IMR-90 (cell line): ENCODE data around the gene ASAP2. TPM values are rescaled to one million over a fixed set of nuclear protein-coding genes. Genes with fewer than 3 reads are reported as not detected.

Experiments
- ATAC-seq: fragments of 200-7000 bp; cut with Tn5 transposase; 2 replicates; pipeline ENCODE4 v1.9.1; 2020; ENCODE audit warnings: low read depth, mild to moderate bottlenecking, moderate library complexity
- BruUV-seq: library from RNA; stranded (reverse); fragments of 400-500 nt; replicated peaks from 2 replicates; lab custom pipeline; 2021; lab: Mats Ljungman, UMichigan
- CTCF ChIA-PET: fragments of 300-600 bp; formaldehyde crosslinking; extraction: SDS; loops from one replicate; lab custom pipeline; 2021; ENCODE audit warnings: antibody characterized with exemption; lab: Yijun Ruan, JAX
- POLR2A ChIA-PET: fragments of 300-600 bp; sonication (Branson Sonifier 250); formaldehyde crosslinking; loops from one replicate; lab custom pipeline; 2022; ENCODE audit warnings: antibody characterized with exemption; ENCODE audit not compliant: unreplicated experiment; lab: Charles Lee
- DNase-seq: peaks from one replicate; pipeline ENCODE4 v3.0.0; 2013
- H2AFZ ChIP-seq: replicated peaks from 2 replicates; pipeline ENCODE3; 2013; ENCODE audit warnings: low read length, mild to moderate bottlenecking; ENCODE audit not compliant: poor library complexity
- H2AK5ac ChIP-seq: 2 replicates; pipeline ENCODE4 v1.6.1; 2013; ENCODE audit warnings: low read depth, low read length, inconsistent platforms
- H2AK9ac ChIP-seq: replicated peaks from 2 replicates; pipeline ENCODE3; 2013; ENCODE audit warnings: mild to moderate bottlenecking, low read depth, low read length, moderate library complexity; ENCODE audit not compliant: poor library complexity
- H2BK120ac ChIP-seq: 2 replicates; pipeline ENCODE4 v1.6.1; 2013; ENCODE audit warnings: low read depth, low read length, inconsistent platforms
- H2BK15ac ChIP-seq: 3 replicates; pipeline ENCODE4 v1.6.1; 2013; ENCODE audit warnings: low read depth, low read length, inconsistent platforms
- H2BK20ac ChIP-seq: 2 replicates; pipeline ENCODE4 v1.6.1; 2013; ENCODE audit warnings: low read depth, mild to moderate bottlenecking, inconsistent platforms, low read length, moderate library complexity
- H2BK5ac ChIP-seq: 2 replicates; pipeline ENCODE4 v1.6.1; 2013; ENCODE audit warnings: mild to moderate bottlenecking, low read depth, low read length, inconsistent platforms; ENCODE audit not compliant: poor library complexity, severe bottlenecking
- H3K14ac ChIP-seq: replicated peaks from 2 replicates; pipeline ENCODE4 v1.6.1; 2013; ENCODE audit warnings: low read depth, low read length, inconsistent platforms
- H3K18ac ChIP-seq: 2 replicates; pipeline ENCODE4 v1.6.1; 2013; ENCODE audit warnings: low read depth, low read length, control low read depth
- H3K23ac ChIP-seq: 2 replicates; pipeline ENCODE4 v1.6.1; 2013; ENCODE audit warnings: low read depth, low read length, inconsistent platforms
- H3K27ac ChIP-seq: 2 replicates; pipeline ENCODE4 v1.5.1; 2013; ENCODE audit warnings: mild to moderate bottlenecking, control low read depth, low read length; ENCODE audit not compliant: insufficient read depth
- H3K27me3 ChIP-seq: 2 replicates; pipeline ENCODE4 v1.6.1; 2013; ENCODE audit warnings: low read length; ENCODE audit not compliant: control insufficient read depth, insufficient read depth
- H3K36me3 ChIP-seq: 2 replicates; pipeline ENCODE4 v1.6.1; 2013; ENCODE audit warnings: low read length, mixed read lengths; ENCODE audit not compliant: control insufficient read depth, insufficient read depth
- H3K4ac ChIP-seq: 2 replicates; pipeline ENCODE4 v1.6.1; 2013; ENCODE audit warnings: low read depth, low read length, inconsistent platforms
- H3K4me1 ChIP-seq: 2 replicates; pipeline ENCODE4 v1.6.1; 2013; ENCODE audit warnings: low read length, mixed read lengths; ENCODE audit not compliant: control insufficient read depth, insufficient read depth
- H3K4me2 ChIP-seq: 2 replicates; pipeline ENCODE4 v1.6.1; 2013; ENCODE audit warnings: low read depth, mild to moderate bottlenecking, control low read depth, low read length, moderate library complexity
- H3K4me3 ChIP-seq: 2 replicates; pipeline ENCODE4 v1.5.1; 2013; ENCODE audit warnings: low read depth, mild to moderate bottlenecking, control low read depth, low read length, moderate library complexity; ENCODE audit not compliant: insufficient read depth
- H3K56ac ChIP-seq: 2 replicates; pipeline ENCODE4 v1.6.1; 2013; ENCODE audit warnings: low read length, inconsistent platforms; ENCODE audit not compliant: insufficient read depth; ENCODE audit errors: extremely low read depth
- H3K79me1 ChIP-seq, 2 experiments: 2 replicates each; pipeline ENCODE4 v1.6.1; 2013; ENCODE audit warnings: low read length in 2 of 2, inconsistent platforms in 1 of 2, low read depth in 1 of 2
- H3K9ac ChIP-seq: 2 replicates; pipeline ENCODE4 v1.6.1; 2013; ENCODE audit warnings: low read depth, low read length, control low read depth
- H3K9me1 ChIP-seq: 2 replicates; pipeline ENCODE4 v1.6.1; 2013; ENCODE audit warnings: low read length, inconsistent platforms; ENCODE audit not compliant: insufficient read depth
- H3K9me3 ChIP-seq: 2 replicates; pipeline ENCODE4 v1.6.1; 2013; ENCODE audit warnings: low read length; ENCODE audit not compliant: control insufficient read depth, insufficient read depth
- H4K20me1 ChIP-seq: 2 replicates; pipeline ENCODE4 v1.6.1; 2013; ENCODE audit warnings: low read length, inconsistent platforms; ENCODE audit not compliant: insufficient read depth
- H4K5ac ChIP-seq: 2 replicates; pipeline ENCODE4 v1.6.1; 2013; ENCODE audit warnings: mild to moderate bottlenecking, low read depth, low read length, control low read depth
- H4K8ac ChIP-seq, 2 experiments: 2 replicates each; pipeline ENCODE4 v1.6.1; 2013; ENCODE audit warnings: low read depth in 2 of 2, low read length in 2 of 2, control low read depth in 1 of 2, inconsistent platforms in 1 of 2
- H4K91ac ChIP-seq: 2 replicates; pipeline ENCODE4 v1.6.1; 2013; ENCODE audit warnings: low read depth, low read length, inconsistent platforms; ENCODE audit not compliant: insufficient read depth
- BHLHE40 ChIP-seq: fragments of 150-350 bp; IDR thresholded peaks from 2 replicates; pipeline ENCODE4 v1.6.1; 2016; ENCODE audit warnings: mild to moderate bottlenecking, low read depth, low read length
- CEBPB ChIP-seq: IDR thresholded peaks from 2 replicates; pipeline ENCODE4 v1.6.1; 2012; ENCODE audit warnings: low read depth, low read length, improper control_type of control experiment
- CTCF ChIP-seq: conservative IDR thresholded peaks from 2 replicates; pipeline ENCODE4 v1.5.1; 2012; ENCODE audit warnings: mild to moderate bottlenecking, low read depth, low read length, improper control_type of control experiment
- FOS ChIP-seq: fragments of 150-350 bp; IDR thresholded peaks from 2 replicates; pipeline ENCODE4 v1.6.1; 2016; ENCODE audit warnings: low read depth, low read length
- MAFK ChIP-seq: IDR thresholded peaks from 2 replicates; pipeline ENCODE4 v1.6.1; 2012; ENCODE audit warnings: low read depth, low read length, improper control_type of control experiment
- MAZ ChIP-seq: IDR thresholded peaks from 2 replicates; pipeline ENCODE4 v1.6.1; 2012; ENCODE audit warnings: low read depth, mild to moderate bottlenecking, low read length, improper control_type of control experiment, moderate library complexity, borderline replicate concordance
- MXI1 ChIP-seq: IDR thresholded peaks from 2 replicates; pipeline ENCODE4 v1.6.1; 2012; ENCODE audit warnings: low read depth, mild to moderate bottlenecking, low read length, moderate library complexity, borderline replicate concordance
- NFE2L2 ChIP-seq: fragments of 150-350 bp; IDR thresholded peaks from 2 replicates; pipeline ENCODE4 v1.6.1; 2016; ENCODE audit warnings: low read depth, mild to moderate bottlenecking, low read length
- POLR2A ChIP-seq: IDR thresholded peaks from 2 replicates; pipeline ENCODE4 v1.6.1; 2012; ENCODE audit warnings: mild to moderate bottlenecking, low read depth, low read length
- RAD21 ChIP-seq: IDR thresholded peaks from 2 replicates; pipeline ENCODE4 v1.6.1; 2012; ENCODE audit warnings: low read length, improper control_type of control experiment
- RCOR1 ChIP-seq: IDR thresholded peaks from 2 replicates; pipeline ENCODE4 v1.6.1; 2012; ENCODE audit warnings: mild to moderate bottlenecking, low read length, improper control_type of control experiment; ENCODE audit not compliant: insufficient replicate concordance
- RFX5 ChIP-seq: IDR thresholded peaks from 2 replicates; pipeline ENCODE4 v1.8.0; 2012; ENCODE audit warnings: low read depth, mild to moderate bottlenecking, low read length, moderate library complexity
- SMC3 ChIP-seq: fragments of 150-350 bp; IDR thresholded peaks from 2 replicates; pipeline ENCODE4 v1.6.1; 2016; ENCODE audit warnings: low read depth, mild to moderate bottlenecking, antibody characterized with exemption, low read length, moderate library complexity
- USF2 ChIP-seq: fragments of 150-350 bp; IDR thresholded peaks from 2 replicates; pipeline ENCODE4 v1.6.1; 2017; ENCODE audit warnings: mild to moderate bottlenecking, antibody characterized with exemption, low read length, low read depth
- WGBS, 2 experiments: methylation state at CpG; one replicate each; pipeline versions ENCODE4 v1.1.5 to v1.1.7; 2013; ENCODE audit warnings: missing lambda C conversion rate in 2 of 2; ENCODE audit not compliant: insufficient read length in 1 of 2; ENCODE audit errors: extremely low coverage in 2 of 2; 5-methylcytosine and 5-hydroxymethylcytosine counted together
- dilution Hi-C: fragments of 300-500 bp; cut with HindIII; formaldehyde crosslinking; loops from one replicate; pipeline ENCODE4 v1.14.3; 2018; ENCODE audit warnings: low sequenced_read_pairs; ENCODE audit not compliant: unreplicated experiment
- in situ Hi-C: fragments of 300-500 bp; cut with MboI; formaldehyde crosslinking; loops from 3 replicates; pipeline ENCODE4 v1.14.3; 2019; ENCODE audit warnings: low sequenced_read_pairs, inconsistent platforms, mixed read lengths
- intact Hi-C: fragments of 100-400 bp; cut with micrococcal nuclease; formaldehyde crosslinking; loops from 2 replicates; pipeline ENCODE4 v1.10.0; 2022
- polyA plus RNA-seq, 3 experiments: library from polyadenylated mRNA; depleted of rRNA; stranded (reverse); fragments of >200 nt; gene quantifications; 2 replicates each; pipeline ENCODE4 v1.2.3, GENCODE V29; 2012; ENCODE audit warnings: low replicate concordance in 1 of 3
- total RNA-seq: library from RNA; depleted of rRNA; stranded (reverse); fragments of >200 nt; gene quantifications from 2 replicates; pipeline ENCODE4 v1.2.3, GENCODE V29; 2012

Gene ASAP2
- total and polyA plus RNA-seq, 2 of the 4 experiments (the other 2 are of a cell fraction), result 19.7 to 28.1 TPM

- no peak for TF ChIP-seq SMC3
Observed at GRCh38 chr2:9332136-9332852, 125.7 kb downstream of the ASAP2 start (continued).

- Histone ChIP-seq H4K91ac (no peak overlapping the region), H3K9ac (no peak overlapping the region), H2AK9ac (no peak overlapping the region), H2BK120ac (no peak overlapping the region), H2BK5ac (no peak overlapping the region), H3K4me1 (peaks cover 12% of the 10 kb centered on the region), H3K23ac (no peak overlapping the region), H4K8ac (no peak overlapping the region), H3K4me3 (no peak overlapping the region), H2AFZ (no peak overlapping the region), H2AK5ac (peak overlapping the region; percentile 37; the same call in 1 of the 2 replicates), H3K27me3 (no peaks in the 10 kb centered on the region), H4K20me1 (peaks cover 14% of the 10 kb centered on the region), H3K9me1 (peaks cover 24% of the 10 kb centered on the region), H3K56ac (no peak overlapping the region), H3K4me2 (no peak overlapping the region), H3K79me1 (peaks cover 36 to 75% of the 10 kb centered on the region in 2 experiments), H2BK20ac (no peak overlapping the region), H3K36me3 (peaks cover 22% of the 10 kb centered on the region), H3K27ac (no peak overlapping the region), H3K4ac (no peak overlapping the region), H3K14ac (no peak overlapping the region), H4K5ac (no peak overlapping the region), H3K18ac (no peak overlapping the region), H2BK15ac (no peak overlapping the region), H3K9me3 (no peaks in the 10 kb centered on the region)
- ChIA-PET POLR2A (no interaction called here), CTCF (interaction anchor here (0.6 to 2.5 kb wide), 6 partner anchors 39 to 517 kb away, joined by 3 to 12 read pairs (median 4); no protein-coding TSS in a partner anchor)
- no peak for ATAC-seq
- 100% methylated on average over 2 of the region's 6 CpGs; no CpG with 5 or more reads in 1 of the 2 experiments for WGBS, 2 experiments
- no TSS peak for BruUV-seq
- in situ Hi-C loops, result loop anchor here (10.0 to 25.0 kb wide), 3 partner anchors 128 to 471 kb away; partner anchors contain the start of gene ASAP2
- DNase-seq, result no peak
- intact Hi-C loops, result loop anchor here (1.0 kb wide), 2 partner anchors 127 to 191 kb away; partner anchors contain the start of gene ASAP2
- dilution Hi-C loops, result no loop called here
- TF ChIP-seq POLR2A (no peak), USF2 (no peak), SMC3 (no peak), RFX5 (no peak), CEBPB (no peak), BHLHE40 (no peak), NFE2L2 (no peak), FOS (no peak), RCOR1 (no peak), MAZ (no peak), CTCF (no peak), RAD21 (no peak), MXI1 (no peak), MAFK (no peak)
Observed at GRCh38 chr2:9332853-9333245, 126.2 kb downstream of the ASAP2 start.
